ENCODE results near the gene CADPS.

CADPS gene

GRCh38 chr3:62558549-62559112 lies 316.6 kb downstream of the CADPS start:
- TF ChIP-seq CTCF (IDR thresholded peaks at IDR 0.05) (peak; percentile 73), ZFX (IDR thresholded peaks at IDR 0.05; ENCODE audit: borderline replicate concordance) (no peak)
- no peak overlapping the region for H3K27ac ChIP-seq

GRCh38 chr3:62557983-62558382 lies 317.2 kb downstream of the CADPS start:
- no peak for TF ChIP-seq ZFX (IDR thresholded peaks at IDR 0.05; ENCODE audit: borderline replicate concordance)
- no peak for TF ChIP-seq CTCF (IDR thresholded peaks at IDR 0.05)
- no peak overlapping the region for H3K27ac ChIP-seq

GRCh38 chr3:62557450-62557849 lies 317.8 kb downstream of the CADPS start:
- TF ChIP-seq ZFX (IDR thresholded peaks at IDR 0.05; ENCODE audit: borderline replicate concordance): no peak
- no peak for TF ChIP-seq CTCF (IDR thresholded peaks at IDR 0.05)
- H3K27ac ChIP-seq: no peak overlapping the region

- no peak for TF ChIP-seq ZFX (IDR thresholded peaks at IDR 0.05; ENCODE audit: borderline replicate concordance)
- TF ChIP-seq CTCF (IDR thresholded peaks at IDR 0.05): no peak
- no peak overlapping the region for H3K27ac ChIP-seq
Measured at GRCh38 chr3:62556121-62556815, 318.9 kb downstream of the CADPS start.

GRCh38 chr3:62554264-62554799 lies 320.9 kb downstream of the CADPS start:
- TF ChIP-seq ZFX (IDR thresholded peaks at IDR 0.05; ENCODE audit: borderline replicate concordance): no peak
- TF ChIP-seq CTCF (IDR thresholded peaks at IDR 0.05): peak; percentile 22
- no peak overlapping the region for H3K27ac ChIP-seq

GRCh38 chr3:62553811-62554210 lies 321.4 kb downstream of the CADPS start:
- no peak overlapping the region for H3K27ac ChIP-seq
- TF ChIP-seq CTCF (IDR thresholded peaks at IDR 0.05) (no peak), ZFX (IDR thresholded peaks at IDR 0.05; ENCODE audit: borderline replicate concordance) (no peak)

GRCh38 chr3:62551556-62551955 lies 323.7 kb downstream of the CADPS start:
- no peak overlapping the region for H3K27ac ChIP-seq

More at GRCh38 chr3:62551556-62551955, 323.7 kb downstream of the CADPS start:
- TF ChIP-seq CTCF (IDR thresholded peaks at IDR 0.05): no peak
- TF ChIP-seq ZFX (IDR thresholded peaks at IDR 0.05; ENCODE audit: borderline replicate concordance): no peak

Measured in 22Rv1 (cell line).